Naive thymus-derived CD4-positive, alpha-beta T cell (primary cell): ENCODE measurements around the gene POTEC. TPM values are rescaled to one million over a fixed set of nuclear protein-coding genes. Genes with fewer than 3 reads are reported as not detected.
"Not testable (repeated sequence)": the region's sequence is repeated elsewhere in the genome, so short reads cannot be mapped to it uniquely, and the experiment has no call there.

Experiments
- ATAC-seq: fragments of 150-1000 bp; cut with Tn5 transposase; 2 replicates; pipeline ENCODE4 v1.10.0; 2021; ENCODE audit warnings: mild to moderate bottlenecking, moderate library complexity
- CTCF ChIA-PET: fragments of 350-600 bp; sonication (Branson Sonifier 250); formaldehyde crosslinking; loops from one replicate; lab custom pipeline; 2021; ENCODE audit warnings: antibody characterized with exemption; lab: Charles Lee
- POLR2A ChIA-PET: fragments of 350-600 bp; sonication (Branson Sonifier 250); formaldehyde crosslinking; loops from one replicate; lab custom pipeline; 2021; ENCODE audit warnings: antibody characterized with exemption, inconsistent platforms; lab: Charles Lee
- DNase-seq, 9 donors: peaks; one replicate each; pipeline versions ENCODE4 v3.0.0 to v3.0.0-alpha.2; 2020 to 2022; ENCODE audit warnings: mixed read lengths in 1 of 9
- H3K27ac ChIP-seq: one replicate; pipeline ENCODE4 v1.7.0; 2013; ENCODE audit warnings: mild to moderate bottlenecking, low read depth, low read length, moderate library complexity
- H3K27me3 ChIP-seq, 2 donors: one replicate each; pipeline ENCODE4 v1.7.0; 2013; ENCODE audit warnings: low read length in 2 of 2, mild to moderate bottlenecking in 2 of 2, moderate library complexity in 2 of 2; ENCODE audit not compliant: control insufficient read depth in 2 of 2, insufficient read depth in 2 of 2
- H3K36me3 ChIP-seq, 3 experiments: 1 replicate in 2 of 3; 2 replicates in 1 of 3; pipeline ENCODE4 v1.7.0; 2013; ENCODE audit warnings: low read length in 3 of 3, mild to moderate bottlenecking in 3 of 3, moderate library complexity in 1 of 3; ENCODE audit not compliant: insufficient read depth in 3 of 3, control insufficient read depth in 2 of 3
- H3K4me1 ChIP-seq, 2 donors: one replicate each; pipeline ENCODE4 v1.7.0; 2013; ENCODE audit warnings: low read length in 2 of 2, mild to moderate bottlenecking in 2 of 2, moderate library complexity in 1 of 2; ENCODE audit not compliant: control insufficient read depth in 2 of 2, insufficient read depth in 2 of 2
- H3K4me3 ChIP-seq: 2 replicates; pipeline ENCODE4 v1.7.0; 2013; ENCODE audit warnings: mild to moderate bottlenecking, low read length
- H3K9me3 ChIP-seq, 3 experiments: 1 replicate in 2 of 3; 2 replicates in 1 of 3; pipeline ENCODE4 v1.7.0; 2013; ENCODE audit warnings: low read length in 3 of 3; ENCODE audit not compliant: control insufficient read depth in 2 of 3
- H3K27ac Mint-ChIP-seq, 9 donors: one replicate each; pipeline ENCODE4 v1.8.0; 2020 to 2022; ENCODE audit warnings: mixed read lengths in 9 of 9, mild to moderate bottlenecking in 8 of 9, moderate library complexity in 5 of 9, inconsistent platforms in 2 of 9
- H3K27me3 Mint-ChIP-seq, 5 donors: one replicate each; pipeline ENCODE4 v1.8.0; 2021 to 2022; ENCODE audit warnings: mixed read lengths in 5 of 5, mild to moderate bottlenecking in 1 of 5
- H3K36me3 Mint-ChIP-seq, 5 donors: one replicate each; pipeline ENCODE4 v1.8.0; 2020 to 2022; ENCODE audit warnings: mixed read lengths in 5 of 5, mild to moderate bottlenecking in 3 of 5, inconsistent platforms in 1 of 5
- H3K4me1 Mint-ChIP-seq, 7 donors: one replicate each; pipeline ENCODE4 v1.8.0; 2020 to 2022; ENCODE audit warnings: mixed read lengths in 7 of 7, mild to moderate bottlenecking in 3 of 7, inconsistent platforms in 1 of 7
- H3K4me3 Mint-ChIP-seq, 10 donors: one replicate each; pipeline ENCODE4 v1.8.0; 2020 to 2022; ENCODE audit warnings: mild to moderate bottlenecking in 10 of 10, mixed read lengths in 10 of 10, moderate library complexity in 6 of 10, inconsistent platforms in 2 of 10
- H3K9me3 Mint-ChIP-seq, 11 donors: one replicate each; pipeline ENCODE4 v1.8.0; 2020 to 2022; ENCODE audit warnings: mixed read lengths in 11 of 11, mild to moderate bottlenecking in 4 of 11, inconsistent platforms in 1 of 11, moderate library complexity in 1 of 11
- intact Hi-C, 2 donors: fragments of 100-400 bp; cut with micrococcal nuclease; formaldehyde crosslinking; loops; one replicate each; pipeline ENCODE4 v1.15.1; 2023
- polyA plus RNA-seq, 2 donors: library from polyadenylated mRNA; unstranded; fragments of 300-500 nt; fragmentation: Illumina TruSeq; gene quantifications; one replicate each; pipeline ENCODE4 v1.2.3, GENCODE V29; 2021
- total RNA-seq, 6 experiments: library from RNA in 5 of 6; stranded (reverse) in 5 of 6; gene quantifications; 1 replicate in 5 of 6; 2 replicates in 1 of 6; pipeline ENCODE4 v1.2.3 and lab custom pipeline; 2021 to 2026

POTEC gene
- total and polyA plus RNA-seq, 7 experiments from 2014 or later = not detected

- ATAC-seq, H3K36me3 Mint-ChIP-seq, H3K27me3 Mint-ChIP-seq, H3K36me3 ChIP-seq, H3K9me3 Mint-ChIP-seq, H3K4me3 ChIP-seq, CTCF ChIA-PET, H3K9me3 ChIP-seq, H3K27me3 ChIP-seq, intact Hi-C loops, POLR2A ChIA-PET, H3K4me1 ChIP-seq, H3K27ac ChIP-seq, DNase-seq, H3K4me1 Mint-ChIP-seq, H3K4me3 Mint-ChIP-seq, H3K27ac Mint-ChIP-seq: not testable (repeated sequence)
These were observed 69.2 kb downstream of the POTEC start for GRCh38 chr18:14474007-14474720.

- H3K4me3 Mint-ChIP-seq, H3K4me3 ChIP-seq, intact Hi-C loops, H3K9me3 Mint-ChIP-seq, POLR2A ChIA-PET, H3K27ac Mint-ChIP-seq, H3K4me1 ChIP-seq, H3K4me1 Mint-ChIP-seq, H3K27ac ChIP-seq, DNase-seq, H3K36me3 ChIP-seq, H3K27me3 ChIP-seq, H3K36me3 Mint-ChIP-seq, ATAC-seq, CTCF ChIA-PET, H3K9me3 ChIP-seq, H3K27me3 Mint-ChIP-seq: not testable (repeated sequence)
These were observed 70.0 kb downstream of the POTEC start for GRCh38 chr18:14473250-14474006.

GRCh38 chr18:14471286-14471685 lies 72.1 kb downstream of the POTEC start:
- H3K9me3 ChIP-seq, H3K36me3 ChIP-seq, H3K4me1 ChIP-seq, POLR2A ChIA-PET, H3K27ac ChIP-seq, H3K4me3 Mint-ChIP-seq, ATAC-seq, DNase-seq, H3K4me3 ChIP-seq, intact Hi-C loops, CTCF ChIA-PET, H3K36me3 Mint-ChIP-seq, H3K9me3 Mint-ChIP-seq, H3K4me1 Mint-ChIP-seq, H3K27me3 ChIP-seq, H3K27ac Mint-ChIP-seq: not testable (repeated sequence)
- H3K27me3 Mint-ChIP-seq = peaks cover 0 to 12% (median 3%) of the 10 kb centered on the region in 5 donors

- H3K4me3 ChIP-seq, POLR2A ChIA-PET, H3K9me3 Mint-ChIP-seq, H3K27ac Mint-ChIP-seq, ATAC-seq, H3K27ac ChIP-seq, H3K4me3 Mint-ChIP-seq, CTCF ChIA-PET, H3K27me3 ChIP-seq, DNase-seq, intact Hi-C loops, H3K9me3 ChIP-seq, H3K4me1 Mint-ChIP-seq, H3K4me1 ChIP-seq, H3K36me3 Mint-ChIP-seq, H3K36me3 ChIP-seq: not testable (repeated sequence)
- H3K27me3 Mint-ChIP-seq = peaks cover 0 to 12% (median 3%) of the 10 kb centered on the region in 5 donors
These were observed 73.0 kb downstream of the POTEC start for GRCh38 chr18:14470446-14470845.

- POLR2A ChIA-PET, H3K27ac ChIP-seq, H3K4me3 ChIP-seq, H3K36me3 Mint-ChIP-seq, intact Hi-C loops, H3K4me1 ChIP-seq, H3K9me3 Mint-ChIP-seq, H3K4me3 Mint-ChIP-seq, H3K9me3 ChIP-seq, H3K27me3 ChIP-seq, ATAC-seq, H3K27ac Mint-ChIP-seq, H3K36me3 ChIP-seq, DNase-seq, H3K4me1 Mint-ChIP-seq, CTCF ChIA-PET: not testable (repeated sequence)
- H3K27me3 Mint-ChIP-seq = peaks cover 0 to 12% (median 3%) of the 10 kb centered on the region in 5 donors
These were observed 73.4 kb downstream of the POTEC start for GRCh38 chr18:14470046-14470445.

GRCh38 chr18:14465989-14466388 lies 77.4 kb downstream of the POTEC start:
- CTCF ChIA-PET = not testable (repeated sequence)

More at GRCh38 chr18:14465989-14466388, 77.4 kb downstream of the POTEC start:
- H3K4me1 ChIP-seq, H3K4me1 Mint-ChIP-seq, DNase-seq, H3K27ac Mint-ChIP-seq, H3K27me3 ChIP-seq, POLR2A ChIA-PET, ATAC-seq, H3K9me3 ChIP-seq, intact Hi-C loops, H3K36me3 Mint-ChIP-seq, H3K27ac ChIP-seq, H3K4me3 ChIP-seq, H3K4me3 Mint-ChIP-seq, H3K36me3 ChIP-seq: not testable (repeated sequence)
- Mint-ChIP-seq H3K9me3 (peaks cover 0 to 14% (median 4%) of the 10 kb centered on the region in 11 donors), H3K27me3 (peaks cover 0 to 12% (median 3%) of the 10 kb centered on the region in 5 donors)
